Neural progenitor cell (in vitro differentiated cells): ENCODE measurements around the gene BAIAP2. TPM values are rescaled to one million over a fixed set of nuclear protein-coding genes. Genes with fewer than 3 reads are reported as not detected.
"Not testable (repeated sequence)": the region's sequence is repeated elsewhere in the genome, so short reads cannot be mapped to it uniquely, and the experiment has no call there.

Experiments
- DNase-seq: peaks from one replicate; pipeline ENCODE4 v3.0.0-alpha.2; 2016; ENCODE audit warnings: low spot score
- H2AFZ ChIP-seq: fragments of 200-600 bp; sonication (generic); replicated peaks from 2 replicates; pipeline ENCODE4 v1.6.1; 2016; ENCODE audit warnings: antibody characterized with exemption
- H3F3A ChIP-seq: fragments of 200-600 bp; sonication (generic); 2 replicates; pipeline ENCODE4 v1.6.1; 2016; ENCODE audit warnings: antibody characterized with exemption, low read depth
- H3K27ac ChIP-seq: fragments of 200-600 bp; sonication (generic); 2 replicates; pipeline ENCODE4 v1.5.1; 2016; ENCODE audit warnings: mild to moderate bottlenecking
- H3K27me3 ChIP-seq: fragments of 200-600 bp; sonication (generic); 2 replicates; pipeline ENCODE4 v1.6.1; 2016; ENCODE audit warnings: mild to moderate bottlenecking, moderate library complexity
- H3K36me3 ChIP-seq: fragments of 200-600 bp; sonication (generic); 2 replicates; pipeline ENCODE4 v1.5.1; 2016
- H3K4me1 ChIP-seq: fragments of 200-600 bp; sonication (generic); 2 replicates; pipeline ENCODE4 v1.6.1; 2016; ENCODE audit warnings: mixed run types
- H3K4me2 ChIP-seq: fragments of 200-600 bp; sonication (generic); 2 replicates; pipeline ENCODE4 v1.6.1; 2016
- H3K4me3 ChIP-seq: fragments of 200-600 bp; sonication (generic); 2 replicates; pipeline ENCODE4 v1.5.1; 2016
- H3K79me2 ChIP-seq: fragments of 200-600 bp; sonication (generic); 2 replicates; pipeline ENCODE4 v1.6.1; 2016; ENCODE audit warnings: low read depth
- H3K9ac ChIP-seq: fragments of 200-600 bp; sonication (generic); 2 replicates; pipeline ENCODE4 v1.6.1; 2016
- H3K9me3 ChIP-seq: fragments of 200-600 bp; sonication (generic); 2 replicates; pipeline ENCODE4 v1.5.1; 2016; ENCODE audit warnings: low read depth
- H4K20me1 ChIP-seq: fragments of 200-600 bp; sonication (generic); 2 replicates; pipeline ENCODE4 v1.6.1; 2016; ENCODE audit warnings: low read depth
- H3K27ac Mint-ChIP-seq: 3 replicates; pipeline ENCODE4 v1.8.0; 2021; ENCODE audit warnings: mixed read lengths
- H3K27me3 Mint-ChIP-seq: 2 replicates; pipeline ENCODE4 v1.8.0; 2022; ENCODE audit warnings: low read depth, mild to moderate bottlenecking, inconsistent platforms, moderate library complexity, mixed read lengths; ENCODE audit not compliant: insufficient read depth
- H3K36me3 Mint-ChIP-seq: 3 replicates; pipeline ENCODE4 v1.8.0; 2021; ENCODE audit warnings: mixed read lengths
- H3K4me1 Mint-ChIP-seq: 3 replicates; pipeline ENCODE4 v1.8.0; 2021; ENCODE audit warnings: mixed read lengths
- H3K4me3 Mint-ChIP-seq: 3 replicates; pipeline ENCODE4 v1.8.0; 2021; ENCODE audit warnings: mild to moderate bottlenecking, moderate library complexity, mixed read lengths
- H3K9me3 Mint-ChIP-seq: 3 replicates; pipeline ENCODE4 v1.8.0; 2020; ENCODE audit warnings: mixed read lengths
- EZH2 ChIP-seq: fragments of 200-600 bp; sonication (generic); IDR thresholded peaks from 2 replicates; pipeline ENCODE4 v1.6.1; 2017; ENCODE audit warnings: antibody characterized with exemption, mild to moderate bottlenecking, moderate library complexity
- EZH2phosphoT487 ChIP-seq: fragments of 200-600 bp; sonication (generic); IDR thresholded peaks from 2 replicates; pipeline ENCODE4 v1.6.1; 2017; ENCODE audit warnings: antibody characterized with exemption
- total RNA-seq: library from RNA; depleted of rRNA; stranded (reverse); fragments of >200 nt; gene quantifications from 2 replicates; pipeline ENCODE4 v1.2.3, GENCODE V29; 2015; ENCODE audit warnings: low replicate concordance
- TF ChIP-seq, protein P1 (sequence below): fragments of 200-600 bp; sonication (generic); IDR thresholded peaks from 2 replicates; pipeline ENCODE4 v1.5.1; 2017; ENCODE audit warnings: antibody characterized with exemption, mild to moderate bottlenecking

The BAIAP2 gene
- total RNA-seq, 1 donor from 2014 or later = 15.6 TPM

DNA sequence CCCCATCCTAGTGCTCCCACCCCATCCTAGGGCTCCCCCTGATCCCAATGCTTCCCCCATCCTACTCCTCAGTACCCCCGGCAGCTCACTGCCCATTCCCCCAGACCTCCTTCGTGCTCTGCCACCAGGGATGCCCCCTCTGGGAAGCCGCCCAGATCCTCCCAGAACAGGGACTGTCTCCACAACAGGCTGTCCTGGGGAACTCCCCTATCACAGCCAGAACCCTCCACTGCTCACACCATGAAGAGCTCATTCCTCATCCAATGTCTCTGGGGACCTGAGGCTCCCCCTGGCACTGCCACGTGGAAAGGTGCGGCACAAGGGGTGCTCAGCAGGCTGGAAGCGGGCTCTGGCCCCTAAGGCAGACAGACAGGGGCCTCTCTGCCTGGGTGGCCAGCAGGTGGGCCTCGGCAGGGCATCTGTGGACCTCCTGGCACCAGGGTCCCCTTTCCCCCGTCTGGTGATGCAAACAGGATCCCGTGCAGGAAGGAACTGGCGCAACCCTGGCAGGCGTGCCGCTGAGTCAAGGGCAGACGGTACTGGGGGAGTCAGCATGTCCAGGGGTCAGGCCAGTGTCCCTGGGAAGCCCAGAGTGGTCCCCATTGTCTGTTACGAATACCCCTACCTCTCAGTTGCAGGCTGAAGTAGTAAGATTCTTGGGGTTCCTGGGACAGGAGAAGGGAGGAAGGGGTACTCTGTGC lies 115.6 kb downstream of the BAIAP2 start:
- Histone ChIP-seq H3K36me3 (no peaks in the 10 kb centered on the region), H2AFZ (no peak overlapping the region), H3K9me3 (no peaks in the 10 kb centered on the region), H3K27ac (no peak overlapping the region), H3K9ac (no peak overlapping the region), H3K27me3 (no peaks in the 10 kb centered on the region), H3K4me2 (no peak overlapping the region), H4K20me1 (no peaks in the 10 kb centered on the region), H3F3A (no peaks in the 10 kb centered on the region), H3K4me3 (no peak overlapping the region), H3K79me2 (no peaks in the 10 kb centered on the region), H3K4me1 (no peaks in the 10 kb centered on the region)
- H3K27ac Mint-ChIP-seq = no peak overlapping the region
- TF ChIP-seq, protein P1, sequence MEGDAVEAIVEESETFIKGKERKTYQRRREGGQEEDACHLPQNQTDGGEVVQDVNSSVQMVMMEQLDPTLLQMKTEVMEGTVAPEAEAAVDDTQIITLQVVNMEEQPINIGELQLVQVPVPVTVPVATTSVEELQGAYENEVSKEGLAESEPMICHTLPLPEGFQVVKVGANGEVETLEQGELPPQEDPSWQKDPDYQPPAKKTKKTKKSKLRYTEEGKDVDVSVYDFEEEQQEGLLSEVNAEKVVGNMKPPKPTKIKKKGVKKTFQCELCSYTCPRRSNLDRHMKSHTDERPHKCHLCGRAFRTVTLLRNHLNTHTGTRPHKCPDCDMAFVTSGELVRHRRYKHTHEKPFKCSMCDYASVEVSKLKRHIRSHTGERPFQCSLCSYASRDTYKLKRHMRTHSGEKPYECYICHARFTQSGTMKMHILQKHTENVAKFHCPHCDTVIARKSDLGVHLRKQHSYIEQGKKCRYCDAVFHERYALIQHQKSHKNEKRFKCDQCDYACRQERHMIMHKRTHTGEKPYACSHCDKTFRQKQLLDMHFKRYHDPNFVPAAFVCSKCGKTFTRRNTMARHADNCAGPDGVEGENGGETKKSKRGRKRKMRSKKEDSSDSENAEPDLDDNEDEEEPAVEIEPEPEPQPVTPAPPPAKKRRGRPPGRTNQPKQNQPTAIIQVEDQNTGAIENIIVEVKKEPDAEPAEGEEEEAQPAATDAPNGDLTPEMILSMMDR = no peak
- peaks cover 4% of the 10 kb centered on the region for H3K4me1 Mint-ChIP-seq
- H3K4me3 Mint-ChIP-seq = no peak overlapping the region
- H3K9me3 Mint-ChIP-seq = no peaks in the 10 kb centered on the region
- no peak for DNase-seq
- H3K36me3 Mint-ChIP-seq = peaks cover 3% of the 10 kb centered on the region
- H3K27me3 Mint-ChIP-seq = no peaks in the 10 kb centered on the region

GRCh38 chr17:81151278-81151677 lies 116.3 kb downstream of the BAIAP2 start:
- Mint-ChIP-seq H3K4me3 (no peak overlapping the region), H3K4me1 (peaks cover 4% of the 10 kb centered on the region), H3K27ac (peak overlapping the region; percentile 54), H3K36me3 (peaks cover 3% of the 10 kb centered on the region), H3K27me3 (no peaks in the 10 kb centered on the region), H3K9me3 (no peaks in the 10 kb centered on the region)
- no peak for TF ChIP-seq EZH2phosphoT487
- TF ChIP-seq EZH2 = no peak
- TF ChIP-seq, protein P1 = no peak
- Histone ChIP-seq H3K4me3 (no peak overlapping the region), H3F3A (no peaks in the 10 kb centered on the region), H3K4me2 (no peak overlapping the region), H3K27me3 (no peaks in the 10 kb centered on the region), H3K9me3 (no peaks in the 10 kb centered on the region), H2AFZ (no peak overlapping the region), H3K79me2 (no peaks in the 10 kb centered on the region), H3K9ac (no peak overlapping the region), H3K4me1 (no peaks in the 10 kb centered on the region), H4K20me1 (no peaks in the 10 kb centered on the region), H3K36me3 (no peaks in the 10 kb centered on the region), H3K27ac (no peak overlapping the region)
- no peak for DNase-seq

GRCh38 chr17:81152288-81152828 lies 117.4 kb downstream of the BAIAP2 start:
- Mint-ChIP-seq H3K36me3 (peaks cover 3% of the 10 kb centered on the region), H3K27ac (no peak overlapping the region), H3K9me3 (no peaks in the 10 kb centered on the region), H3K4me3 (no peak overlapping the region), H3K4me1 (peaks cover 4% of the 10 kb centered on the region), H3K27me3 (no peaks in the 10 kb centered on the region)
- Histone ChIP-seq H3K4me2 (no peak overlapping the region), H3K9me3 (no peaks in the 10 kb centered on the region), H3K36me3 (no peaks in the 10 kb centered on the region), H3K79me2 (no peaks in the 10 kb centered on the region), H2AFZ (no peak overlapping the region), H3K4me3 (no peak overlapping the region), H3K27me3 (no peaks in the 10 kb centered on the region), H3K9ac (no peak overlapping the region), H3K27ac (no peak overlapping the region), H3K4me1 (no peaks in the 10 kb centered on the region), H3F3A (no peaks in the 10 kb centered on the region), H4K20me1 (no peaks in the 10 kb centered on the region)
- no peak for TF ChIP-seq EZH2phosphoT487
- no peak for DNase-seq

DNA sequence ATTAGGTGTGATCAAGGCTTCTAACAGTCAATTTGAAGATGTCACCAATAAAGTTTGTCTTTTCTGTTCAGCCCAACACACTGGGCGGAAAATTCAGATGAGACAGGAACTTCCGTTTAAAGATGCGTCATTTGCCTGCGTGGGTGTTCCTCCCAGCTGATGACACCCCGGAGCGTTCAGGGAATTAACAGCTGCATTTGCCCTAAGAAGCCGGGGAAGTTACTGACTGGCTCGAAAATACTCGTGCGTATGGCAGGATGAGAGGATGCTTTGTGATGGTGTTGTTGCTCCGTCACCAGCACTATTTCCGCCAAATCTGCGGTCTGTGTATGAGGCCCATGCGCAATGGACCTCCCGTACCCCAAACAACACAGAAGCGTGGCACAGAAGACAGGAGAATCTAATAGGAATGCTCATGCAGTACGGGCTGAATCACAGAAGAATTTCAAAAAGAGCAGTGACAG lies 118.4 kb downstream of the BAIAP2 start:
- no peaks in the 10 kb centered on the region for H3K9me3 ChIP-seq
- no peaks in the 10 kb centered on the region for H3K27me3 Mint-ChIP-seq
- no peak overlapping the region for H3K27ac Mint-ChIP-seq
- no peak overlapping the region for H3K9ac ChIP-seq
- no peaks in the 10 kb centered on the region for H3F3A ChIP-seq
- H4K20me1 ChIP-seq = no peaks in the 10 kb centered on the region
- TF ChIP-seq EZH2 (no peak), EZH2phosphoT487 (no peak)
- TF ChIP-seq, protein P1 = no peak
- H2AFZ ChIP-seq = no peak overlapping the region
- H3K4me1 Mint-ChIP-seq = peaks cover 4% of the 10 kb centered on the region
- H3K36me3 Mint-ChIP-seq = peaks cover 3% of the 10 kb centered on the region
- no peaks in the 10 kb centered on the region for H3K79me2 ChIP-seq
- H3K4me2 ChIP-seq = no peak overlapping the region
- H3K36me3 ChIP-seq = no peaks in the 10 kb centered on the region
- no peak overlapping the region for H3K4me3 ChIP-seq
- H3K4me1 ChIP-seq = no peaks in the 10 kb centered on the region
- no peaks in the 10 kb centered on the region for H3K27me3 ChIP-seq
- no peak overlapping the region for H3K27ac ChIP-seq
- no peak overlapping the region for H3K4me3 Mint-ChIP-seq
- DNase-seq = no peak
- no peaks in the 10 kb centered on the region for H3K9me3 Mint-ChIP-seq

- H3K4me2 ChIP-seq, H3K79me2 ChIP-seq, H3K4me1 ChIP-seq, H3K27ac Mint-ChIP-seq, H3K9me3 Mint-ChIP-seq, H3K9ac ChIP-seq, H3K27me3 Mint-ChIP-seq, H3K27me3 ChIP-seq, H3F3A ChIP-seq, H3K4me3 ChIP-seq, H3K36me3 Mint-ChIP-seq, DNase-seq, H4K20me1 ChIP-seq, H2AFZ ChIP-seq, H3K9me3 ChIP-seq, H3K36me3 ChIP-seq, H3K4me3 Mint-ChIP-seq, H3K27ac ChIP-seq, H3K4me1 Mint-ChIP-seq: not testable (repeated sequence)
These were observed 119.1 kb downstream of the BAIAP2 start for GRCh38 chr17:81154016-81154415.
